GM21825 (cell line): Measurements from ENCODE around the gene HSPG2.
A peak's percentile ranks its signal among the peaks of the same experiment; 100 is the strongest.
"Not testable (repeated sequence)": the region's sequence is repeated elsewhere in the genome, so short reads cannot be mapped to it uniquely, and the experiment has no call there.

ENCODE experiments used
- ATAC-seq: cut with Tn5 transposase; IDR thresholded peaks from one replicate; pipeline ENCODE4 v1.9.1; 2021; ENCODE audit warnings: mild to moderate bottlenecking, moderate library complexity; ENCODE audit not compliant: unreplicated experiment

HSPG2 gene

GRCh38 chr1:21937034-21937371, at the start of gene HSPG2:
TSS of gene HSPG2 (minus strand) at chr1:21937310. CDS start at chr1:21937217, 93 bp downstream.
- peak; percentile 26 for ATAC-seq

DNA sequence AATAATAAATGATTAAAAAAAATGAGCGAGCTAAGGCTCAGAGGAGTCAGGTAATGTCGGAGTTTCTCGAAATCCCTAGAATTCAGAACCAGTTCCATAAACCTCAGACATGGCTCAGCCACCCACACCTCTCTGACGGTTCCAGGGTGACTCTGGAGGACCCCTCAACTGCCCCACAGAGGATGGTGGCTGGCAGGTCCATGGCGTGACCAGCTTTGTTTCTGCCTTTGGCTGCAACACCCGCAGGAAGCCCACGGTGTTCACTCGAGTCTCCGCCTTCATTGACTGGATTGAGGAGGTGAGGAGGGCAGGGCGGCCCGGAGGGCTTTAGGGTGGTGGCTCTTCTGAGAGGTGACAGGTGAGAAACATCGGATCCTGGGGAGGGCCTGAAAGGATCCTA, 49.3 kb upstream of the HSPG2 start:
- ATAC-seq = not testable (repeated sequence)

DNA sequence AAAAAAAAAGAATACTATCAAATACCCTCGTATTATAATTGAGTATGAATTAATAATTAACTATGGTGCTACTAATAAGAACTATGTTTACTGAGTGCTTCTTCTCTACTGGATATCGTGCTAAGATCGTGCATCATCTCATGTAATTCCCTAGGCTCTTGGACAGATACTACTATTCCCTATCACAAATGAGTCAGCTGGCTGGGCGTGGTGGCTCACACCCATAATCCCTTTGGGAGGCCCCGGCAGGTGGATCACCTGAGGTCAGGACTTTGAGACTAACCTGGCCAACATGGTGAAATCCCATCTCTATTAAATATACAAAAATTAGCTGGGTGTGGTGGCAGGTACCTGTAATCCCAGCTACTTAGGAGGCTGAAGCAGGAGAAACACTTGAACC, 48.8 kb upstream of the HSPG2 start:
- not testable (repeated sequence) for ATAC-seq

- not testable (repeated sequence) for ATAC-seq
These were observed 46.4 kb upstream of the HSPG2 start for GRCh38 chr1:21983539-21983938.

- ATAC-seq = not testable (repeated sequence)
These were observed 45.0 kb upstream of the HSPG2 start for GRCh38 chr1:21982122-21982521.

DNA sequence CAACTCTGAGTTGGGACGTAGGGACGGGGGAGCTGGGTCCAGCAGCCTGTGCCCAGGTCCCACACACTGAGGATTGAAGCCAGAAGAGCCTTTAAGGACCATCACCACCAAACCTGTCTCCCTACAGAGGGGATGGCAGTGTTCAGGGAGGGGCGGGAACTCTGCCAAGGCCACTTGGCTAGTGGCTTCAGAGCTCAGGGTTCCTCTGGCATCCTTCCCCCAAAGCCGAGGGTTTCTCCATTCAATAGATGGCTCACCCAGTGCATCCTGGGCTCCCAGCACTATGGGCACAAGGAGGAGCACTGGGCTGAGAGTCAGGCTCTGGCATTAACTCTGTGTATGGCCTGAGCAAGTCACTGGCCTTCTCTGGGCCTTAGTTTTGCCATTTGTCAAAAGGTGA, 44.1 kb upstream of the HSPG2 start:
- not testable (repeated sequence) for ATAC-seq

DNA sequence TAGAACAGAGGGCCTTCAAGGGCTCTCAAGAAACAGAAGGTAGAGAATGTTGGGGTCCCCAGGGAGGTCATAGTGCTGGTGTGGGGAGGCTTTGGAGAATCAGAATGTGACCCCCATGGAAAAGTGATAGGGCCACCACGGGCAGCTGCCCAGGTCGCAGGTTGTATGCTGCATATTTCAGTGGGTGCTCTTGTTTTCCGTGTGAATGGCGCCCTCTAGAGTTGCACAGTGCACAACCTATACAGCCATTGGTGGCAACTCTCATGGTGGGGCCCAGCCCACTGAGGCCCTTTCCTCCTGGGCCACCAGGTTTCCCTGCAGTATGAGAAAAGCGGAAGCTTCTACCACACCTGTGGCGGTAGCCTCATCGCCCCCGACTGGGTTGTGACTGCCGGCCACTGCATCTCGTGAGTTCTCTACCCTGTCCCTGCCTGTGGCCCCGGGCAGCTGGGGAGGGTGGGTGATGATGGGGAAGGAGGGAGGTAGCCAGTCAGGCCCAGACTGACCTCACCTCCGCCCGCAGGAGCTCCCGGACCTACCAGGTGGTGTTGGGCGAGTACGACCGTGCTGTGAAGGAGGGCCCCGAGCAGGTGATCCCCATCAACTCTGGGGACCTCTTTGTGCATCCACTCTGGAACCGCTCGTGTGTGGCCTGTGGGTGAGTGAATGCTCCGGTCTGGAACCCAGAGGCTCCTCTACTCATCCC, 43.6 kb upstream of the HSPG2 start:
- not testable (repeated sequence) for ATAC-seq

- ATAC-seq = not testable (repeated sequence)
These were observed 41.1 kb upstream of the HSPG2 start for GRCh38 chr1:21978209-21978608.

- not testable (repeated sequence) for ATAC-seq
These were observed 39.7 kb upstream of the HSPG2 start, which contains the start of gene CELA3B for GRCh38 chr1:21976703-21977239. TSS of gene CELA3B (plus strand) at chr1:21977022. CDS start at chr1:21977040, 18 bp downstream.

DNA sequence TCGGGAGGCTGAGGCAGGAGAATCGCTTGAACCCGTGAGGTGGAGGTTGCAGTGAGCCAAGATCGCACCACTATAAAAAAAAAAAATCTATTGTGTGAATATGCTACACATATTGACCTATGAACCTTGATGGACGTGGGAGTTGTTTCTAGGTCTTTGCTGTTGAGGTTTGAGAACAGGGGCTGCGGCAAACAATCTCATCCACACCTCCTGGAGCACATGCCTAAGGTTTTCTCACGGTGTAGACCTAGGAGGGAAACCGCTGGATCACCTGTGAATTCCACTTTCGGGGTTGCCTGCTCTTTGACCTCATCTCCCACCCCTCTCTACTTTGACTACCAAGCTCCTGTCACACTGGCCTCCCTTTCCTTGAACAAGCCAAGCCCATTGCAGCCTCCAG, 38.2 kb upstream of the HSPG2 start:
- not testable (repeated sequence) for ATAC-seq

DNA sequence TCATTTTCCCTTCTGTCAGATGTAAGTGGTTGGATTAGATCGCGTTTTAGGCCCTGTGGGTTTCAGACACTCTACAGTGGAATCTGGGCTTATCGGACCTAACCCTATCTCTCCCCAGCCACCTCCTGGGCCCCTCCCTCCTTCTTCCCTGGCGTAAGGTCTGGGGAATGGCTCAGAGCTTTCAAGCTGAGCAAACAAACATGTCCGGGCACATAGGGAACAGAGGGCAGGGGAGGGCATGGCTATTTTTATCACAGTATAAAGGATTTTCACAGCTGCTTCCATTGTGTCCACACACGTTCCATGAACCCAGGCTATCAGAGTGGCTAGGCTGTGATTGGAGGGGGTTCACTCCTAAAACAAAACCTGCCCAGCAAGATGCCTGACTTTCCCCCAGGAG, 37.6 kb upstream of the HSPG2 start:
- not testable (repeated sequence) for ATAC-seq

DNA sequence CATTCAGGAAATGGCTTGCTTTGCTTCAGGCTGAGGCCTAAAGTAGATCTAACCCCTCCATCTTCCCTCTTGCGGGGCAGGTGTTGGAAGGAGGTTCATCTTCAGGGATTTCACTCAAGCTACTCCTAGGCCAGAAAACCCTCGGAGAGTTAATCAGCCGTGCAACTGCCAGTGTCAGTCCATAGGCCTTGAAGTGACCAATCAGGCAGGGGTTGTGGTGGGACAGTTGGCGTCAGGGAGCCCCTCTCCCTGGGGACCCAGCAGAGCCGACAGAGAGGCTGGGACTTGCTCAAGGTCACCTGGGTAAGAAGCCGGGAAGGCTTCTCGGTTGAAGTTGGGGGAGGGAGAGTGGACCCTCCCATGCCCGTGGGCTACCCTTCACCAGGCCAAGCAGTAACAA, 36.8 kb upstream of the HSPG2 start:
- not testable (repeated sequence) for ATAC-seq

- not testable (repeated sequence) for ATAC-seq
These were observed 35.9 kb upstream of the HSPG2 start for GRCh38 chr1:21972973-21973441.

DNA sequence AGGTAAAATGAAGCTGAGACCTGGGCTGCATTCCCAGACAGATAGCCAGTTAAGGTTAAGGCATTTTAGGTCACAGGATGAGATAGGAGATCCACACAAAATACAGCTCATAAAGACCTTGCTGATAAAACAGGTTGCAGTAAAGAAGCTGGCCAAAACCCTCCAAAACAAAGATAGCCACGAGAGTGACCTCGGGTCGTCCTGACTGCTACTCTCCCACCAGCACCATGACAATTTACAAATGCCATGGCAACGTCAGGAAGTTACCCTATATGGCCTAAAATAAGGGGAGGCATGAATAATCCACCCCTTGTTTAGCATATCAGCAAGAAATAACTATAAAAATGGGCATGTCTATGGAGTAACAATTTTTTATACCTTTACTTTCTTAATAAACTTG, 33.4 kb upstream of the HSPG2 start:
- ATAC-seq = not testable (repeated sequence)

- ATAC-seq = not testable (repeated sequence)
These were observed 32.0 kb upstream of the HSPG2 start for GRCh38 chr1:21969066-21969465.

GRCh38 chr1:21967216-21967615, 30.1 kb upstream of the HSPG2 start:
- ATAC-seq = not testable (repeated sequence)

DNA sequence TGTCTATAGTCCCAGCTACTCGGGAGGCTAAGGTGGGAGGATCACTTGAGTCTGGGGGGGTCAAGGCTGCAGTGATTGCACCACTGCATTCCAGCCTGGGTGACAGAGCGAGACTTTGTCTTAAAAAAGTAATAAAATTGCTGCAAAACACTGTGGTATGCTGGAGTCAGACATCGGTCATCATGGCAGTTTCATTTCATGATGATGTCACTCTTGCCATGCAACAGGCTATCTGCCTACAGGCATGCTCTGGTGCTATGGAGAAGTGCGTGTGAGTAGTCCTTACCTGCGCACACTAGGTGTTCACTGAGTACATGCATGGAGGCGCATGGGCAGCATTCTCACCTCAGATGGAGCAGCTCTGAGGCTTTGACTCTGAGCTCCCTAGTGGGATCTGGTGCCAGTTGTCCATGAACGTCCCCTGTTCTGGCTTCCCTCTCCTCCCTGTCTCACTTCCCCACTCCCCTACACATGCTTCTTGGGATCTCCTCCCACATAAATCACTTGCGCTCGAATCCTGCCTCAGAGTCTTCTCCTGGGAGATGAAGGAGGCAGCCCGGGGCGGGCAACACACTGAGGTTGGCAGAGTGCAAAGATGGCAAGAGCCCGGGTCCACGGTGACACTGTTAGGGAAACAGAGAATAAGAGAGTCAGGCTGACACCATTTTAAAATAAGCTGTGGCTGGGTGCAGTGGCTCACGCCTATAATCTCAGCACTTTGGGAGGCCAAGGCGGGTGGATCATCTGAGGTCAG, 29.3 kb upstream of the HSPG2 start:
- ATAC-seq = no peak

DNA sequence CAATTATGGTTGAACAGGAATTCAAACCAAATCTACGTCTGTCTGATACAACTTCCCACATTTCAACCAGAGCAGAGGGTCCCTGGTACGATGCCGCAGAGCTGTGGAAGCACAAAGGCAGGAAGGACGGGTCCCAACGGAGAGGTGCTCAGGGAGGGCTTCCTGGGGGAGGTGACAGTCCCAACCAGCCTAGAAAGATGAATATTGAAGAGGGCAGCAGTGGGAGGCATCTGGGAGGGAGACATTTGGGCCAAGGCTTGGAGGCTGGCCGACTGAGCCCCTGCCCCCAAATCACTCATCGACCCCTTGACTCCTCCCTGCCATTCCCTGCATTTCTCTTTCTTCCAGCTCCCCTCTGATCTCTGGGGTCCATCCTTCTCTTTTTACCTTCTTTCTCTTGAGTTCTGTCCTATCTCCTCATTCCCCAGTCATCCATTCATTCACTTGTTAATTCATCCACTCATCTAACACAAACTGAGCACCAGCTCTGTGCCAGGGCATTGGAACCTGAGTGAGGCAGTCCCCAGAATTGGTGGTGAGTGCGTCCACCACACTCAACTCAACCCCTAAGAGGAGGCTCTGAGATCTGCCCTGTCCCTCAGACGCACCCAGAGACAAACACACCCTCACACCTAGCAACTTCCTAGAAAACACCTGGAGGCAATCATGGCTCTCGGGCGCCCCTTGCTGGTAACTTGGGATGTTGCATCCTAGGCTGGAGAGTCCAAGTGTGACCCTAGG, 26.5 kb upstream of the HSPG2 start:
- no peak for ATAC-seq

GRCh38 chr1:21961799-21962198, 24.7 kb upstream of the HSPG2 start:
- no peak for ATAC-seq

DNA sequence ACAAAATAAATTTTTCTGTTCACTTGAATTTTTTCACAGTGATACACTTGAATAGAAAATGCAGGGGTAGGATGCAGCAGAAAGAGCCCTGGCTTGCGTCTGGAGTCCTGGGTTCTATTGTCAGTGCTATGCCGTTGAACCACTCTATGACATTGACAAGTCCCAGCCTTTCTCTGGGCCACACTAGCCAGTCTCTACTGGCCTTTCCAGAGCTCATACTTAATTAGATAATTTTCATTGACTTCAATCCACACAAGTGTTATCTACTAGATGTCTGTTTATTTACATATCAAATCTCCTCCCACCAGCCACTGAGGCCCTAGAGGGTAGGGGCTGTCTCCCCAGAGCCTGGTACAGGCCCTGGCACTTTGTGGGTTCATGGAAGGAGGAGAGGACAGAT, 24.2 kb upstream of the HSPG2 start:
- no peak for ATAC-seq
